Lung microvascular endothelial cell (primary cell): ENCODE data around the gene VILL. TPM values are rescaled to one million over a fixed set of nuclear protein-coding genes. Genes with fewer than 3 reads are reported as not detected.
"Not testable (repeated sequence)": the region's sequence is repeated elsewhere in the genome, so short reads cannot be mapped to it uniquely, and the experiment has no call there.

Source experiments
- DNase-seq, 2 donors: peaks; one replicate each; pipeline versions ENCODE4 v3.0.0 to v3.0.0-alpha.2; 2010; ENCODE audit warnings: low read depth in 2 of 2
- total RNA-seq: library from RNA; depleted of rRNA; stranded (reverse); fragments of >200 nt; gene quantifications from 2 replicates; pipeline ENCODE4 v1.2.1, GENCODE V29; 2014

VILL gene
- total RNA-seq, 1 donor from 2014 or later: 2.8 TPM

DNA sequence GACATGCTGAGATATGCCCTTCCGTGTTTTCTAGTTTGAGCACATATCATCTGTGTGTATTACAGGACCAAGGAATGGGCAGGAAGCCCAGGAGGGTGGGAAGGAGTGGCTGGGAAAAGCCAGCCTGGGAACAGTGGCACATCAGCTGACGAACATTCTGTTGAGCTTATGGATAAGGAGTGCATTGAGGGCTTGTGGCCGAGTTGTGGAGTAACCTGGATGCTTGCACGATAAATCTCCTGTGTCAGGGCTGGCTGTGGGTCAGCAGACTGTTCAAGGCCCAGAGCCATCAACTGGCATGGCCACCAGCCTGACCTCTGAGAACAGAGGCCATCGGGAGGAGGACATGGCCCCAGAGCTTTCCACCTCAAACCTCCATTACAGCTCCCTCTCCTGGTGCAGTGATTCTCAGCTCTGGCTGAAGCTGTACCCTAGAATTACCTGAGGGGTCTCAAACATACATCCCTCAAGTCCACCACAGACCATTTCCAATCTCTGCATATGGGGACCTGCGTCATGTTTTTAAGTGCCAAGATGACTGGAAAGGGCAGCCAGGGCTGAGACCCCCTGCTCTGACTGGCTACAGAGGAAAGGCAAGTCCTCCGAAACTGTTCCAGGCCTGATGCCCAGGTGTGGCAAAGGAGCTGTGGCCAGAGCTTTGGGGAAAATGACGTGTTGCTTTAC is 4.8 kb upstream of the VILL start:
- no peak for DNase-seq

GRCh38 chr3:37986479-37987314 is 3.9 kb upstream of the VILL start:
- no peak for DNase-seq

GRCh38 chr3:37987315-37987697 is 3.3 kb upstream of the VILL start:
- no peak for DNase-seq

DNA sequence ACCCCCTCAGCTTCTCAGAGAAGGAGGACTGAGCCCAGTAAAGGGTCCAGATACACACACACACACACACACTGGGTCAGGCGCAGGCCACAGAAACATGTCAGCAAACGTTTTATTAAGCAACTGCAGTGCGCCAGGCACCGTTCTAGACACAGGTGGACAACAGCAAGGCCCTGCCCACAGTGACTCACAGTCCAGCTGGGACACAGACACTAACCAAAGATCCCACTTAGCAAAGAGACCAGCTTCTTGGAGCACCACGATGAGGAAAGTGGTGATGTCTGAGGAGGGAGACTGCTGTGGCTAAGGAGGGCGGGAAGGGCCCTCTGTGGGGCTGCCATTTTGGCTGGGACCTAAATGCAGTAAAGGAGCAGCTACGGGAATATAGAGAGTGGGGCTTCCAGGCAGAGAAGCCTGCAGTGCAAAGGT is 2.8 kb upstream of the VILL start:
- no peak for DNase-seq

- not testable (repeated sequence) for DNase-seq
Observed at GRCh38 chr3:37988376-37988775, 2.2 kb upstream of the VILL start.

GRCh38 chr3:37988931-37989525 is 1.6 kb upstream of the VILL start:
- no peak for DNase-seq

DNA sequence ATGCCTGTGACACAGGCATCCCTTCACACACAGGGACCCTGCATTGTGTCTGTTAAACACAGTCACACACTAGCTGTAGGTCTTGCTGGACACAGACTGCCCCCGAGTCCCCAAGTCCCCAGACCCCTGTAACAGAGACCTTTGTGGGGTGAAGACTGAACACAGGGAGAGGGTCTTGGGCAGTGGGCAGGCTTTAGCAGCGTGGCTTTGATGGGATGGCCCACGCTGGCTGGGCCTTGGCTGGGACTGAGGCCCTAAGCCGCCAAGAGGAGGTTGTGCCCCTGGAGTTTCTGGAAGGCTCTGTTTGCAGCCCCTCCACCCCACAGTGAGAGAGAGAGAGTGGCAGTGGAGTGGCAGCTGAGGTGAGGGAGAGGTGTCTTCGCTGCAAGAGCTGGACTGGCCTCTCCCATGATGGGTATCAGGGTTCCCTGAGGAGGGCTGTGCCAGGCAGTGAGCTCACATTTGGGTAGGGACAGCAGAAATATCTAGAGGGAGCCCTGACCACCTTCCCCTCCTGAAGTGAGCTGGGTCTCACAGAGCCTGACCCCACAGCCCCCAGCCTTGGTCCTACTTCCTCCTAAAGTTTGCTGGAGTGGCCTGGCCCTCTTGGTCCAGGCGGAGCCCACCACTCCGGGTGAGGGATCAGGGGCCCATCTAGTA is 635 bp upstream of the VILL start:
- DNase-seq: no peak

- no peak for DNase-seq
Observed at GRCh38 chr3:37991109-37991508, 523 bp downstream of the VILL start.

DNA sequence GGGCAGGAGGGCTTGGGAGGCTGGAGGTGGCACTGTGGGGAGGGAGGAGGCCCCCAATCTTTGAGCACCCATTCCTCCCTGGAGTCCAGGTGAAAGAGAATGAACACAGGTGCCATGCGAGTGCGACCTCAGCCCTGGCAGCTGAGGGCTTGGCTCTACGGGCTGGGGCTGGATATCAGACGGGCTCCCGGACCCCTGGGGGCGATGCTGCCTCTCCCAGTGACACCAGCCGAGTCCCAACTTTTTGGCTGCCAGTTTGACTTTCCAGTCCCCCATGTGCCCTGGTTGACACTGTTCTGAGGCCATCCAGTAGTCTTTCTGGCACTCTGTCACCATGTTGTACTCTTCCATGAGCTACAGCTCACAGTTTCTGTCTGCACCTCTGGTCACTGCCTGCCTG is 1.2 kb downstream of the VILL start:
- no peak for DNase-seq

DNA sequence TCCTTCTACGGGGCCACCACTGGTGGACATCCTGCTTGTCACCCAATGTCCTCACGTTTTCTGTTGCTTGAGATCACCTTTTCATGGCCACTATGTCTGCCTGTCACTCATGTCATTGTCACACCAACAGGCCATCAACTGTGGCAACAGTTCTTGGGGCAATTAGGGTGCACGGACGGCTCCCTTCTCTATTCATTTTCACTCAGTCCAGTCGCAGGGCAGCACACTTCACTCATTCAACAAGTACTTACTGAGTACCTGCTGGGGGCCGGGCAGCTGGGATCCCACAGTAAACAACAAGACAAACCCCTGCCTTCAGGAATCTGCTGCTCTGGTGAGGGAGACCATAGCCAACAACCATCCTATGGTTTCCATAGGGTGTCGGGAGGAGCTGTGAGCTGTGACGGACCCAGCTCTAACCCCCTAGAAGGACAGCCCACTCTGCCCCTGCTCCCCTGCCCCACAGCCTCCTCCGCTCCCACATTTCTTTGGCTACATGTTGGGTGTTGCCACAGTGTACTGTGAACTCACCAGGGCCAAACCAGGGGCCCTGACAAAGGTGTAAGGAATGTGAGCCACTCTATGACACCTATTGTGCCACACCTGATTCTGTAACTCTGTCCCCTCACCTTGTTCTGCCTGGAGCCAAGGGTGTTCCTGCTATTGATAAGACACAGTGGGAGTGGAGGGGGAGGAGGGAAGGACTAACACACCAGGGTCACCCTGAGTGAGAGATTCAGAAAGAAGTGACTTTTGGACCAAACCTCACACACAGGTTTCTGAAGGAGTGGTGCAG is 1.9 kb downstream of the VILL start:
- DNase-seq: no peak

DNA sequence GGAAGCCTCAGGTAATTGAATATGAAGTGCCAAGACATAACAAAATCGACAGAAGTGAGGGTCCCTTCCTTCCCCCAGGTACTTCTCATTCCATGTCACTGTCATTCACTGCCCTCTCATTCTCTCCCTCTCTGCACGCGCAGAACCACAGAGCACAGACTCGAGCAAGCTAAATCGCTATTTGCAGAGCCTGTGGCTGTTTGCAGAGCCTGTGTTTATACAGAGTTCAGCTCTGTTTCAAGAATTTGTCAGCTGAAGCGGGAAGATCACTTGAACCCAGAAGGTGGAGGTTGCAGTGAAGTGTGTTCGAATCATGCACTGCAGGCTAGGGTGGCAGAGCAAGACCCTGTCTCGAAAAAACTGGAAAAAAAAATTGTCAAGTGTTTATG is 2.5 kb downstream of the VILL start:
- DNase-seq: no peak

DNA sequence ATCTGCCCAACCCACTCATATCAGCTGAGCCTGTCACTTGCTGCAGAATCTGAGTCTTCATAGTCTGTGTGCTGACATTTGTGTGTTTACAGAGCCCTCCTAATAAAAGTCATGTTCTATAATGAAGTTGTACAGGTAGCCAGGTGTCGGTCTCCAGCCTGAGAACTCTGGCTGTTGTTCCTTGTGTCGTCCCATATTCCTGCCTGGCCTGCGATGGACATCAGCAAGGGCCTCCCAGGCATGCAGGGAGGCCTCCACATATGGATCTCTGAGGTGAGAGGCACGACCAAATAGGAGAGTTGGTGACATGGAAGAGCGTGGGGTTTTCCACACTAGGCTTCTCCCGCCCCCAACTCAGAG is 2.9 kb downstream of the VILL start:
- DNase-seq: no peak

DNA sequence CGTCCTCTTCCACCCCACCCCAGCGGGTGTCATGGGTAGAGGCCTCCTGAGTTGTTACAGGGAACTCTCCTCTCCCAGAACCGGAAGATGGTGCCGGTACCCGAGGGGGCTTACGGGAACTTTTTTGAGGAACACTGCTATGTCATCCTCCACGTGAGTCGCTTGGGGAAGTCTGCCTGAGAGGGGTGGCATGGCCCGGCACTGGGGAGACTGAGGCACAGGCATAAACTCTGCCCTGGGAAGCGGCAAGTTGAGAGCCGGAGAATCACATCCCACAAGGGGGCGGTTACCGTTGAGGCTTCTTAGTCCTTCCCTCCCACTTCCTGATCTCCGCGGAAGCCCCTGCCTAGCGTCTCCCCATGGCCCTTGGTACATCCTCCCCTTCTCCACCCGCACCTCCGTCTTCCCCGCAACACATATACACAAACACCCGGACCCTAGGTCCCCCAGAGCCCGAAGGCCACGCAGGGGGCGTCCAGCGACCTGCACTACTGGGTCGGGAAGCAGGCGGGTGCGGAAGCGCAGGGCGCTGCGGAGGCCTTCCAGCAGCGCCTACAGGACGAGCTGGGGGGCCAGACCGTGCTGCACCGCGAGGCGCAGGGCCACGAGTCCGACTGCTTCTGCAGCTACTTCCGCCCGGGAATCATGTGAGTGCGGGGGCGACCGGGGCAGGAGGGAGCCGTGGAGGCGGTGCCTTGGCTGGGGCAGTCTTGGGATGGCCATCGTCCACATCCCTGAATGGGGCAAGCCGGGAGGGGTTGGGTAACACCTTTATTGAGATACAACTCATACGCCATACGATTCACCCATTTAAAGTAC is 3.4 kb downstream of the VILL start:
- DNase-seq: peak; percentile 60 to 80

GRCh38 chr3:37994639-37994972 is 4.0 kb downstream of the VILL start:
- DNase-seq: no peak

- DNase-seq: no peak
Observed at GRCh38 chr3:37995652-37996641, 5.4 kb downstream of the VILL start.

DNA sequence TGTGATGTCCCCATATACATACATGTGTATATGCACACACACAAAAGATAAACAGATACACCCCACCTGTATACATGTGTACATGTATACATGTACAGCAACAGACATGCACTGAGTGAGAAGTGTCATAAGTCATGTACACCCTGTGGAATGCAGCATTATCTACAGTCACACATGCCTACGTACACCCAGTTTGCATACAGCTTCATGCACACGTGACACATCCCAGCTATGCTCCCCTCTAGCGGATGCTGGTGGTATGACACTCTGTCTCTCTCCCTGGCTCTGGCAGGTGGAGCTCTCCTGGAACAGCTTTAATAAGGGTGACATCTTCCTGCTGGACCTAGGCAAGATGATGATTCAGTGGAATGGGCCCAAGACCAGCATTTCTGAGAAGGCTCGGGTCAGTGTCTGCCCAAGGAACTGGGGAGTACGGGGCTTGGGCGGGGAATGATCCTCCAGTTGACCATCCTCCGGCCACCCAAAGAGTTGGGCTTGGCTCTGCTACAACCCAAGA is 6.3 kb downstream of the VILL start:
- DNase-seq: peak; percentile 83 to 87

- DNase-seq: no peak
Observed at GRCh38 chr3:37997342-37997741, 6.8 kb downstream of the VILL start.

- no peak for DNase-seq
Observed at GRCh38 chr3:37997791-37998370, 7.3 kb downstream of the VILL start.

- no peak for DNase-seq
Observed at GRCh38 chr3:37999836-38000235, 9.2 kb downstream of the VILL start.
